ENCODE measurements around the gene ZNF728.

GRCh38 chr19:23015660-23016059, 12.7 kb upstream of the ZNF728 start:
- no peak for TF ChIP-seq CTCF (IDR thresholded peaks at IDR 0.05)
- TF ChIP-seq EZH2 (IDR thresholded peaks at IDR 0.05): no peak
